IMR-90 (cell line): ENCODE data around the gene ZDHHC14. TPM values are rescaled to one million over a fixed set of nuclear protein-coding genes. Genes with fewer than 3 reads are reported as not detected.

Experiments
- ATAC-seq: fragments of 200-7000 bp; cut with Tn5 transposase; 2 replicates; pipeline ENCODE4 v1.9.1; 2020; ENCODE audit warnings: low read depth, mild to moderate bottlenecking, moderate library complexity
- BruUV-seq: library from RNA; stranded (reverse); fragments of 400-500 nt; replicated peaks from 2 replicates; lab custom pipeline; 2021; lab: Mats Ljungman, UMichigan
- CTCF ChIA-PET: fragments of 300-600 bp; formaldehyde crosslinking; extraction: SDS; loops from one replicate; lab custom pipeline; 2021; ENCODE audit warnings: antibody characterized with exemption; lab: Yijun Ruan, JAX
- POLR2A ChIA-PET: fragments of 300-600 bp; sonication (Branson Sonifier 250); formaldehyde crosslinking; loops from one replicate; lab custom pipeline; 2022; ENCODE audit warnings: antibody characterized with exemption; ENCODE audit not compliant: unreplicated experiment; lab: Charles Lee
- DNase-seq: peaks from one replicate; pipeline ENCODE4 v3.0.0; 2013
- H2AFZ ChIP-seq: replicated peaks from 2 replicates; pipeline ENCODE3; 2013; ENCODE audit warnings: low read length, mild to moderate bottlenecking; ENCODE audit not compliant: poor library complexity
- H2AK5ac ChIP-seq: 2 replicates; pipeline ENCODE4 v1.6.1; 2013; ENCODE audit warnings: low read depth, low read length, inconsistent platforms
- H2AK9ac ChIP-seq: replicated peaks from 2 replicates; pipeline ENCODE3; 2013; ENCODE audit warnings: mild to moderate bottlenecking, low read depth, low read length, moderate library complexity; ENCODE audit not compliant: poor library complexity
- H2BK120ac ChIP-seq: 2 replicates; pipeline ENCODE4 v1.6.1; 2013; ENCODE audit warnings: low read depth, low read length, inconsistent platforms
- H2BK15ac ChIP-seq: 3 replicates; pipeline ENCODE4 v1.6.1; 2013; ENCODE audit warnings: low read depth, low read length, inconsistent platforms
- H2BK20ac ChIP-seq: 2 replicates; pipeline ENCODE4 v1.6.1; 2013; ENCODE audit warnings: low read depth, mild to moderate bottlenecking, inconsistent platforms, low read length, moderate library complexity
- H2BK5ac ChIP-seq: 2 replicates; pipeline ENCODE4 v1.6.1; 2013; ENCODE audit warnings: mild to moderate bottlenecking, low read depth, low read length, inconsistent platforms; ENCODE audit not compliant: poor library complexity, severe bottlenecking
- H3K14ac ChIP-seq: replicated peaks from 2 replicates; pipeline ENCODE4 v1.6.1; 2013; ENCODE audit warnings: low read depth, low read length, inconsistent platforms
- H3K18ac ChIP-seq: 2 replicates; pipeline ENCODE4 v1.6.1; 2013; ENCODE audit warnings: low read depth, low read length, control low read depth
- H3K23ac ChIP-seq: 2 replicates; pipeline ENCODE4 v1.6.1; 2013; ENCODE audit warnings: low read depth, low read length, inconsistent platforms
- H3K27ac ChIP-seq: 2 replicates; pipeline ENCODE4 v1.5.1; 2013; ENCODE audit warnings: mild to moderate bottlenecking, control low read depth, low read length; ENCODE audit not compliant: insufficient read depth
- H3K27me3 ChIP-seq: 2 replicates; pipeline ENCODE4 v1.6.1; 2013; ENCODE audit warnings: low read length; ENCODE audit not compliant: control insufficient read depth, insufficient read depth
- H3K36me3 ChIP-seq: 2 replicates; pipeline ENCODE4 v1.6.1; 2013; ENCODE audit warnings: low read length, mixed read lengths; ENCODE audit not compliant: control insufficient read depth, insufficient read depth
- H3K4ac ChIP-seq: 2 replicates; pipeline ENCODE4 v1.6.1; 2013; ENCODE audit warnings: low read depth, low read length, inconsistent platforms
- H3K4me1 ChIP-seq: 2 replicates; pipeline ENCODE4 v1.6.1; 2013; ENCODE audit warnings: low read length, mixed read lengths; ENCODE audit not compliant: control insufficient read depth, insufficient read depth
- H3K4me2 ChIP-seq: 2 replicates; pipeline ENCODE4 v1.6.1; 2013; ENCODE audit warnings: low read depth, mild to moderate bottlenecking, control low read depth, low read length, moderate library complexity
- H3K4me3 ChIP-seq: 2 replicates; pipeline ENCODE4 v1.5.1; 2013; ENCODE audit warnings: low read depth, mild to moderate bottlenecking, control low read depth, low read length, moderate library complexity; ENCODE audit not compliant: insufficient read depth
- H3K56ac ChIP-seq: 2 replicates; pipeline ENCODE4 v1.6.1; 2013; ENCODE audit warnings: low read length, inconsistent platforms; ENCODE audit not compliant: insufficient read depth; ENCODE audit errors: extremely low read depth
- H3K79me1 ChIP-seq, 2 experiments: 2 replicates each; pipeline ENCODE4 v1.6.1; 2013; ENCODE audit warnings: low read length in 2 of 2, inconsistent platforms in 1 of 2, low read depth in 1 of 2
- H3K9ac ChIP-seq: 2 replicates; pipeline ENCODE4 v1.6.1; 2013; ENCODE audit warnings: low read depth, low read length, control low read depth
- H3K9me1 ChIP-seq: 2 replicates; pipeline ENCODE4 v1.6.1; 2013; ENCODE audit warnings: low read length, inconsistent platforms; ENCODE audit not compliant: insufficient read depth
- H3K9me3 ChIP-seq: 2 replicates; pipeline ENCODE4 v1.6.1; 2013; ENCODE audit warnings: low read length; ENCODE audit not compliant: control insufficient read depth, insufficient read depth
- H4K20me1 ChIP-seq: 2 replicates; pipeline ENCODE4 v1.6.1; 2013; ENCODE audit warnings: low read length, inconsistent platforms; ENCODE audit not compliant: insufficient read depth
- H4K5ac ChIP-seq: 2 replicates; pipeline ENCODE4 v1.6.1; 2013; ENCODE audit warnings: mild to moderate bottlenecking, low read depth, low read length, control low read depth
- H4K8ac ChIP-seq, 2 experiments: 2 replicates each; pipeline ENCODE4 v1.6.1; 2013; ENCODE audit warnings: low read depth in 2 of 2, low read length in 2 of 2, control low read depth in 1 of 2, inconsistent platforms in 1 of 2
- H4K91ac ChIP-seq: 2 replicates; pipeline ENCODE4 v1.6.1; 2013; ENCODE audit warnings: low read depth, low read length, inconsistent platforms; ENCODE audit not compliant: insufficient read depth
- BHLHE40 ChIP-seq: fragments of 150-350 bp; IDR thresholded peaks from 2 replicates; pipeline ENCODE4 v1.6.1; 2016; ENCODE audit warnings: mild to moderate bottlenecking, low read depth, low read length
- CEBPB ChIP-seq: IDR thresholded peaks from 2 replicates; pipeline ENCODE4 v1.6.1; 2012; ENCODE audit warnings: low read depth, low read length, improper control_type of control experiment
- CHD1 ChIP-seq: IDR thresholded peaks from 2 replicates; pipeline ENCODE4 v1.6.1; 2012; ENCODE audit warnings: low read depth, low read length, improper control_type of control experiment
- FOS ChIP-seq: fragments of 150-350 bp; IDR thresholded peaks from 2 replicates; pipeline ENCODE4 v1.6.1; 2016; ENCODE audit warnings: low read depth, low read length
- MAFK ChIP-seq: IDR thresholded peaks from 2 replicates; pipeline ENCODE4 v1.6.1; 2012; ENCODE audit warnings: low read depth, low read length, improper control_type of control experiment
- MAZ ChIP-seq: IDR thresholded peaks from 2 replicates; pipeline ENCODE4 v1.6.1; 2012; ENCODE audit warnings: low read depth, mild to moderate bottlenecking, low read length, improper control_type of control experiment, moderate library complexity, borderline replicate concordance
- MXI1 ChIP-seq: IDR thresholded peaks from 2 replicates; pipeline ENCODE4 v1.6.1; 2012; ENCODE audit warnings: low read depth, mild to moderate bottlenecking, low read length, moderate library complexity, borderline replicate concordance
- NFE2L2 ChIP-seq: fragments of 150-350 bp; IDR thresholded peaks from 2 replicates; pipeline ENCODE4 v1.6.1; 2016; ENCODE audit warnings: low read depth, mild to moderate bottlenecking, low read length
- POLR2A ChIP-seq: IDR thresholded peaks from 2 replicates; pipeline ENCODE4 v1.6.1; 2012; ENCODE audit warnings: mild to moderate bottlenecking, low read depth, low read length
- RAD21 ChIP-seq: IDR thresholded peaks from 2 replicates; pipeline ENCODE4 v1.6.1; 2012; ENCODE audit warnings: low read length, improper control_type of control experiment
- RCOR1 ChIP-seq: IDR thresholded peaks from 2 replicates; pipeline ENCODE4 v1.6.1; 2012; ENCODE audit warnings: mild to moderate bottlenecking, low read length, improper control_type of control experiment; ENCODE audit not compliant: insufficient replicate concordance
- RFX5 ChIP-seq: IDR thresholded peaks from 2 replicates; pipeline ENCODE4 v1.8.0; 2012; ENCODE audit warnings: low read depth, mild to moderate bottlenecking, low read length, moderate library complexity
- SMC3 ChIP-seq: fragments of 150-350 bp; IDR thresholded peaks from 2 replicates; pipeline ENCODE4 v1.6.1; 2016; ENCODE audit warnings: low read depth, mild to moderate bottlenecking, antibody characterized with exemption, low read length, moderate library complexity
- WGBS, 2 experiments: methylation state at CpG; one replicate each; pipeline versions ENCODE4 v1.1.5 to v1.1.7; 2013; ENCODE audit warnings: missing lambda C conversion rate in 2 of 2; ENCODE audit not compliant: insufficient read length in 1 of 2; ENCODE audit errors: extremely low coverage in 2 of 2; 5-methylcytosine and 5-hydroxymethylcytosine counted together
- dilution Hi-C: fragments of 300-500 bp; cut with HindIII; formaldehyde crosslinking; loops from one replicate; pipeline ENCODE4 v1.14.3; 2018; ENCODE audit warnings: low sequenced_read_pairs; ENCODE audit not compliant: unreplicated experiment
- in situ Hi-C: fragments of 300-500 bp; cut with MboI; formaldehyde crosslinking; loops from 3 replicates; pipeline ENCODE4 v1.14.3; 2019; ENCODE audit warnings: low sequenced_read_pairs, inconsistent platforms, mixed read lengths
- intact Hi-C: fragments of 100-400 bp; cut with micrococcal nuclease; formaldehyde crosslinking; loops from 2 replicates; pipeline ENCODE4 v1.10.0; 2022
- polyA plus RNA-seq, 3 experiments: library from polyadenylated mRNA; depleted of rRNA; stranded (reverse); fragments of >200 nt; gene quantifications; 2 replicates each; pipeline ENCODE4 v1.2.3, GENCODE V29; 2012; ENCODE audit warnings: low replicate concordance in 1 of 3
- total RNA-seq: library from RNA; depleted of rRNA; stranded (reverse); fragments of >200 nt; gene quantifications from 2 replicates; pipeline ENCODE4 v1.2.3, GENCODE V29; 2012
- TF ChIP-seq, protein P1 (sequence below): fragments of 150-350 bp; IDR thresholded peaks from 2 replicates; pipeline ENCODE4 v1.6.1; 2016; ENCODE audit warnings: low read depth, mild to moderate bottlenecking, low read length, moderate library complexity, borderline replicate concordance

ZDHHC14 gene
- total and polyA plus RNA-seq, 2 of the 4 experiments (the other 2 are of a cell fraction): 0.90 to 2.0 TPM

DNA sequence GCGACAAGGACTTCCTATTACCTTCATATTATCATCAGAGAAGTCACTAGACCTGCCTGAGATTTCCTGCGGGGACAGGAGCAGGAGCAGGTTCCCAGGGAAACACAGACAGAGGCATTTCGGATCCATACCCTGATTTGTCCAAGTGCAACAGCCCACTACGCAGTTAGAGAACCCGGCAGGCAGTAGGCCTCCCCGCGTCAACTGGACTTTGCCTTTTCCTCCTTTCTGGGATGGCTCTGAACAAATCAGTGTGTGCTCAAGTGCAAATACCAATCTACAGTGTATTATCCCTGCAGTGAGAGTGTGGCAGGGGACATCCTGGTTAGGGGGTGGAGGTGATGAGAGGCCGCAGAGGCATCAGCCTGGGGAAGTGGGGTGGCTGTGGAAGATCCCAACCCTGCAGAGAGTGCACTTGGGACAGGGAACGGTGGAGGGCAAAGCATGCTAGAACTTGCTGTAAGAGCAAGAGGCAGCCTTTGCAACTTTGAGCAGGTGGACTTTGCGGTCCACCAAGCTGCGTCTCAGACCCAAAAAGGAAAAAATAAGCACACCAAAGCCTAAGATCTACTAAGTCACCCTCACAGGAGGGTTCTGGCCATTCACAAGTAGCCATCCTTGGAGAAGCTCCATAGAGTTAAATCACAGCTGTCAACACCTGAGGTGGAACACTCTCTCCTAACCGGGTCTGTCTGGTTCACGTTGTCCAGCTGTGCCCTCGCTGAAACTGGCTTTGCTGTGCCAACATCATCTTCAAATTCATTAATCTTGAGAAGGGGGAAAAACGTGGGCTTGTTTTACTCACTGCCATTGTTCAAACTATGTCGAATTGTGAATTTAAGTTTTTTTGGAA, 159.1 kb downstream of the ZDHHC14 start:
- dilution Hi-C loops: no loop called here

More for the DNA sequence above, 159.1 kb downstream of the ZDHHC14 start:
- no peak overlapping the region for H2AFZ ChIP-seq
- no peak overlapping the region for H2AK9ac ChIP-seq
- H3K9me1 ChIP-seq: peaks cover 5% of the 10 kb centered on the region
- H4K20me1 ChIP-seq: no peaks in the 10 kb centered on the region
- no peak overlapping the region for H3K27ac ChIP-seq
- no peak overlapping the region for H3K4me3 ChIP-seq
- H3K14ac ChIP-seq: no peak overlapping the region
- H4K5ac ChIP-seq: no peak overlapping the region
- no peak overlapping the region for H3K4me2 ChIP-seq
- no peak for TF ChIP-seq POLR2A
- TF ChIP-seq BHLHE40: no peak
- TF ChIP-seq MXI1: no peak
- TF ChIP-seq NFE2L2: no peak
- no peak for TF ChIP-seq FOS
- no peak for TF ChIP-seq MAFK
- TF ChIP-seq, protein P1, sequence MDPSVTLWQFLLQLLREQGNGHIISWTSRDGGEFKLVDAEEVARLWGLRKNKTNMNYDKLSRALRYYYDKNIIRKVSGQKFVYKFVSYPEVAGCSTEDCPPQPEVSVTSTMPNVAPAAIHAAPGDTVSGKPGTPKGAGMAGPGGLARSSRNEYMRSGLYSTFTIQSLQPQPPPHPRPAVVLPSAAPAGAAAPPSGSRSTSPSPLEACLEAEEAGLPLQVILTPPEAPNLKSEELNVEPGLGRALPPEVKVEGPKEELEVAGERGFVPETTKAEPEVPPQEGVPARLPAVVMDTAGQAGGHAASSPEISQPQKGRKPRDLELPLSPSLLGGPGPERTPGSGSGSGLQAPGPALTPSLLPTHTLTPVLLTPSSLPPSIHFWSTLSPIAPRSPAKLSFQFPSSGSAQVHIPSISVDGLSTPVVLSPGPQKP: no peak
- TF ChIP-seq MAZ: no peak
- TF ChIP-seq CHD1: no peak
- no peak for TF ChIP-seq RAD21
- no peak for TF ChIP-seq RCOR1
- no peak for TF ChIP-seq CEBPB
- TF ChIP-seq RFX5: no peak
- no peak for TF ChIP-seq SMC3
- no peak overlapping the region for H3K9ac ChIP-seq
- no peaks in the 10 kb centered on the region for H3K79me1 ChIP-seq
- H4K91ac ChIP-seq: no peak overlapping the region
- no peak overlapping the region for H2BK5ac ChIP-seq
- no peak overlapping the region for H2BK20ac ChIP-seq
- no peaks in the 10 kb centered on the region for H3K27me3 ChIP-seq
- ATAC-seq: no peak
- in situ Hi-C loops: no loop called here
- DNase-seq: no peak
- H3K18ac ChIP-seq: no peak overlapping the region
- H3K36me3 ChIP-seq: no peaks in the 10 kb centered on the region
- peaks cover 16% of the 10 kb centered on the region for H3K4me1 ChIP-seq
- POLR2A ChIA-PET: no interaction called here
- H2AK5ac ChIP-seq: no peak overlapping the region
- intact Hi-C loops: no loop called here
- no peaks in the 10 kb centered on the region for H3K9me3 ChIP-seq
- H3K56ac ChIP-seq: no peak overlapping the region
- no peak overlapping the region for H2BK120ac ChIP-seq
- H2BK15ac ChIP-seq: no peak overlapping the region
- H3K4ac ChIP-seq: no peak overlapping the region
- CTCF ChIA-PET: interaction anchor here (0.5 kb wide), 1 partner anchor 304 kb away, joined by 3 read pairs; no protein-coding TSS in a partner anchor
- no peak overlapping the region for H3K23ac ChIP-seq
- no peak overlapping the region for H4K8ac ChIP-seq
- BruUV-seq: no TSS peak
- 100% methylated on average over 4 of the region's 16 CpGs; no CpG with 5 or more reads in 1 of the 2 experiments for WGBS, 2 experiments
